ENCODE measurements around the gene VPS36.
A peak's percentile ranks its signal among the peaks of the same experiment; 100 is the strongest.
"Not testable (repeated sequence)": the region's sequence is repeated elsewhere in the genome, so short reads cannot be mapped to it uniquely, and the experiment has no call there.

VPS36 gene

GRCh38 chr13:52414963-52415362 lies 35.5 kb downstream of the VPS36 start:
- Histone ChIP-seq H2AFZ (ENCODE audit: low read depth, low read length) (no peak overlapping the region), H3K4me1 (ENCODE audit: insufficient read depth, low read length) (no peaks in the 10 kb centered on the region), H3K36me3 (ENCODE audit: insufficient read depth, low read length) (peaks cover 57% of the 10 kb centered on the region), H3K9me3 (ENCODE audit: low read length) (no peaks in the 10 kb centered on the region), H3K4me3 (ENCODE audit: low read length) (no peak overlapping the region), H3K27me3 (ENCODE audit: insufficient read depth, low read length) (no peaks in the 10 kb centered on the region)

- peaks cover 53% of the 10 kb centered on the region for H3K36me3 ChIP-seq (ENCODE audit: insufficient read depth, low read length)
Measured at GRCh38 chr13:52414051-52414450, 36.4 kb downstream of the VPS36 start.

GRCh38 chr13:52412128-52412527 lies 38.3 kb downstream of the VPS36 start:
- Histone ChIP-seq H3K36me3 (ENCODE audit: insufficient read depth, low read length) (peaks cover 45% of the 10 kb centered on the region), H2AFZ (ENCODE audit: low read depth, low read length) (no peak overlapping the region), H3K9me3 (ENCODE audit: low read length) (no peaks in the 10 kb centered on the region), H3K4me3 (ENCODE audit: low read length) (no peak overlapping the region), H3K4me1 (ENCODE audit: insufficient read depth, low read length) (no peaks in the 10 kb centered on the region), H3K27me3 (ENCODE audit: insufficient read depth, low read length) (no peaks in the 10 kb centered on the region)

More at GRCh38 chr13:52414051-52414450, 36.4 kb downstream of the VPS36 start:
- Histone ChIP-seq H3K4me3 (ENCODE audit: low read length) (no peak overlapping the region), H2AFZ (ENCODE audit: low read depth, low read length) (no peak overlapping the region), H3K27me3 (ENCODE audit: insufficient read depth, low read length) (no peaks in the 10 kb centered on the region), H3K9me3 (ENCODE audit: low read length) (no peaks in the 10 kb centered on the region), H3K4me1 (ENCODE audit: insufficient read depth, low read length) (no peaks in the 10 kb centered on the region)

DNA sequence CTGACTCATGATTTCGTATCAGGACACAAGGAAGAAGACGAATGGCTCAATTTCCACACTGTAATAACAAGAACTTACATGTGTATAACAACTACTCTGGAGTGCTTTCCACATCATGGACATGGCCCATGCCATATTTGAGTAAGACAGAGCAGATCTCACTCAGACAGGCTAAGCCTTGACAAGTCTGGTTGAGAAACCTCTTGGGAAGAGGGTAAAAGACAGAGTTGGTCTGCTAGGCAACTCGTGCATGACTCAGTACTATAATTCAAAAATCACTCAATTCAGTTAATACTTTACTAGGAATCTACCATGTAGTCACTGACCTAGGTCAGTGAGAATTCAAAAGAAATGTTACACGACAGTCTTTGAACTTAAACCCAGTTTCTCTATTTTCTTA lies 38.8 kb downstream of the VPS36 start:
- Histone ChIP-seq H3K9me3 (ENCODE audit: low read length) (no peaks in the 10 kb centered on the region), H3K36me3 (ENCODE audit: insufficient read depth, low read length) (peaks cover 40% of the 10 kb centered on the region), H3K27me3 (ENCODE audit: insufficient read depth, low read length) (no peaks in the 10 kb centered on the region), H3K4me3 (ENCODE audit: low read length) (no peak overlapping the region), H3K4me1 (ENCODE audit: insufficient read depth, low read length) (no peaks in the 10 kb centered on the region), H2AFZ (ENCODE audit: low read depth, low read length) (no peak overlapping the region)

- not testable (repeated sequence) for H2AFZ ChIP-seq (ENCODE audit: low read depth, low read length); H3K27me3 ChIP-seq (ENCODE audit: insufficient read depth, low read length); H3K9me3 ChIP-seq (ENCODE audit: low read length); H3K4me1 ChIP-seq (ENCODE audit: insufficient read depth, low read length); H3K4me3 ChIP-seq (ENCODE audit: low read length)
- H3K36me3 ChIP-seq (ENCODE audit: insufficient read depth, low read length): peaks cover 17% of the 10 kb centered on the region
Measured at GRCh38 chr13:52408071-52408658, 42.3 kb downstream of the VPS36 start.

- H3K9me3 ChIP-seq (ENCODE audit: low read length); H3K4me3 ChIP-seq (ENCODE audit: low read length); H3K4me1 ChIP-seq (ENCODE audit: insufficient read depth, low read length); H2AFZ ChIP-seq (ENCODE audit: low read depth, low read length); H3K27me3 ChIP-seq (ENCODE audit: insufficient read depth, low read length); H3K36me3 ChIP-seq (ENCODE audit: insufficient read depth, low read length): not testable (repeated sequence)
Measured at GRCh38 chr13:52407436-52407835, 43.0 kb downstream of the VPS36 start.

- H3K36me3 ChIP-seq (ENCODE audit: insufficient read depth, low read length): peaks cover 4% of the 10 kb centered on the region
- no peaks in the 10 kb centered on the region for H3K9me3 ChIP-seq (ENCODE audit: low read length)
- no peak overlapping the region for H2AFZ ChIP-seq (ENCODE audit: low read depth, low read length)
- H3K27me3 ChIP-seq (ENCODE audit: insufficient read depth, low read length): no peaks in the 10 kb centered on the region
- no peak overlapping the region for H3K4me3 ChIP-seq (ENCODE audit: low read length)
- H3K4me1 ChIP-seq (ENCODE audit: insufficient read depth, low read length): peaks cover 2% of the 10 kb centered on the region
Measured at GRCh38 chr13:52406629-52407028, 43.8 kb downstream of the VPS36 start.

DNA sequence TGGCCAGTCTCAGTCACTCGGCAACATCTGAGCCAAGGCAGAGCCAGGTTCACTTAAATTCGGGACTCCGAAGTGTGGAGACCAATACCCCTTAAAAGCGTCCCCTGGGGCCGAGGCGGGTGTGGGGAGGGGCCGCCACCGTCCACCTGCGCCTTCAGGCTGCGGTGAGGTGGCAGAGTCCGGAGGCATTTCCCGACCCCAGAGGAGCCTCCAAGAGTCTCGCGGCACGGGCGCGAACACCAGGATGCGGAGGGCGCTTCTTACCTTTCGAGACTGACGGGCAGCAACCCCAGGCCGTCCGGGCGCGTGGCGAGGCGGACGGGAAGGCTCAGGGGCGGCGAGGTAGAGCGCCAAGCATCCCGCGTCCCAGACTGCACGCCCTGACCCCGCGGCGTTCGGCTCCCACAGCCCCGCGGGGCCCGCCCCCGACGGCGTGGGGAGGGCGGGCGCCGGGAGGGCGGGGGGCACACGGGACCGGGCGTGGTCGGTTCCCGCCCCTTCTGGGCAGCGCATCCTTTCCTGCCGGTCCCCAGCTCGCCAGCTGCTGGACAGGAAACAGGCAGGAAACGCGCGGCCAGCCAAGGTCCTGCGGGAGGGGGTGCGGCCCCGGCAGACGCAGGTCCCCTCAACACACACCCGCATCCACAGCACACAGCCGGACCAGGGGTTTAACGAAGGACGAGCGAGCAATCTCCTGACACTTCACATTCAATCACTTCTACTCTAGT lies 44.5 kb downstream of the VPS36 start, which contains the start of gene THSD1:
Gene THSD1 (minus strand): TSS at position 406 of the 728 bp plus-strand sequence. CDS start 3,572 bp downstream, outside the sequence.
- Histone ChIP-seq H3K9me3 (ENCODE audit: low read length) (no peaks in the 10 kb centered on the region), H3K36me3 (ENCODE audit: insufficient read depth, low read length) (peaks cover 3% of the 10 kb centered on the region), H3K4me1 (ENCODE audit: insufficient read depth, low read length) (peaks cover 2% of the 10 kb centered on the region), H2AFZ (ENCODE audit: low read depth, low read length) (no peak within 1 kb of the TSS), H3K27me3 (ENCODE audit: insufficient read depth, low read length) (no peaks in the 10 kb centered on the region), H3K4me3 (ENCODE audit: low read length) (peak within 1 kb of the TSS; percentile 14)

DNA sequence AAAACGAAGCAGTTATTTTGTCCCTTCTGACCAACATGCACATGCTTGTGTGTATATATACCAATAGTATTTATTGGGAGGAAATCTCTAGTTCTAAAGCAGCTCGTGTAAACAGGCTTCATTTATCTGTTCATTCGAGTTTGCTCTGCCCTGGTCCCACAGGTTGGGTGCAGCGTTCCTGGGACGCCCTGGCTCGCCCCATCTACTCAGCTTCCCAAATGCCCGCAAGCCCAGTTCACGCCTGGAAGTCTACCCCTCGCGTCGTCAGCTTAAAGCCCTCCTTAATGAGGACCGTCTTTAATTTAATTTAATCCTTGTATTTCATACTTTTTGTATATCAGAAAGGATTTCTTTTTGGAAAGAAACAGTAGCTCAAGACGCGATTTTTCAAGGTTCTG lies 45.1 kb downstream of the VPS36 start:
- H3K36me3 ChIP-seq (ENCODE audit: insufficient read depth, low read length): no peaks in the 10 kb centered on the region
- H3K4me3 ChIP-seq (ENCODE audit: low read length): no peak overlapping the region
- no peaks in the 10 kb centered on the region for H3K27me3 ChIP-seq (ENCODE audit: insufficient read depth, low read length)
- H2AFZ ChIP-seq (ENCODE audit: low read depth, low read length): no peak overlapping the region
- H3K9me3 ChIP-seq (ENCODE audit: low read length): no peaks in the 10 kb centered on the region
- H3K4me1 ChIP-seq (ENCODE audit: insufficient read depth, low read length): peaks cover 2% of the 10 kb centered on the region

GRCh38 chr13:52399708-52400107 lies 50.7 kb downstream of the VPS36 start:
- H3K9me3 ChIP-seq (ENCODE audit: low read length): no peaks in the 10 kb centered on the region
- H3K36me3 ChIP-seq (ENCODE audit: insufficient read depth, low read length): no peaks in the 10 kb centered on the region
- H3K4me1 ChIP-seq (ENCODE audit: insufficient read depth, low read length): no peaks in the 10 kb centered on the region
- H3K4me3 ChIP-seq (ENCODE audit: low read length): no peak overlapping the region
- no peaks in the 10 kb centered on the region for H3K27me3 ChIP-seq (ENCODE audit: insufficient read depth, low read length)
- H2AFZ ChIP-seq (ENCODE audit: low read depth, low read length): no peak overlapping the region

DNA sequence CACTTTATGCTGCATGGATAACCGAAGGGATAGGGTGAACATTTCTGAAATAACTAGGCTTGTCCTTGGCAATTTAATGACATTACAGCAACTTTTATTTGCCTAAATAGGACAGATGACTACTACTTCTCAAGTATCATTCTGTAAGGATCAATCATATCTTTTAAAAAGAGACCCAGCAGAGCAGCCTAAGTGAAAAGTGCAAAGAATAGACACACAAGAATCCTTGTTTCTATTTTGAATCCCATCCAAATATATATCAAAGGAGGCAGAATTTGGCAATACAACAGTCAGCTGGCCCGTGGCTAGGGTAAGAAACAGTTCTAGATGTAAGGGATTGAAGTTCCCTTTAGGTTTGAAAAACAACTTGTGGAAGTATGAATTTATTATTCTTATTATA lies 51.4 kb downstream of the VPS36 start:
- Histone ChIP-seq H3K27me3 (ENCODE audit: insufficient read depth, low read length) (no peaks in the 10 kb centered on the region), H3K36me3 (ENCODE audit: insufficient read depth, low read length) (no peaks in the 10 kb centered on the region), H2AFZ (ENCODE audit: low read depth, low read length) (no peak overlapping the region), H3K9me3 (ENCODE audit: low read length) (no peaks in the 10 kb centered on the region), H3K4me3 (ENCODE audit: low read length) (no peak overlapping the region), H3K4me1 (ENCODE audit: insufficient read depth, low read length) (no peaks in the 10 kb centered on the region)

GRCh38 chr13:52395704-52396103 lies 54.7 kb downstream of the VPS36 start:
- no peak overlapping the region for H2AFZ ChIP-seq (ENCODE audit: low read depth, low read length)
- H3K27me3 ChIP-seq (ENCODE audit: insufficient read depth, low read length): no peaks in the 10 kb centered on the region
- no peak overlapping the region for H3K4me3 ChIP-seq (ENCODE audit: low read length)
- no peaks in the 10 kb centered on the region for H3K36me3 ChIP-seq (ENCODE audit: insufficient read depth, low read length)
- H3K4me1 ChIP-seq (ENCODE audit: insufficient read depth, low read length): no peaks in the 10 kb centered on the region
- H3K9me3 ChIP-seq (ENCODE audit: low read length): no peaks in the 10 kb centered on the region

- Histone ChIP-seq H2AFZ (ENCODE audit: low read depth, low read length) (no peak overlapping the region), H3K4me3 (ENCODE audit: low read length) (no peak overlapping the region), H3K36me3 (ENCODE audit: insufficient read depth, low read length) (no peaks in the 10 kb centered on the region), H3K4me1 (ENCODE audit: insufficient read depth, low read length) (no peaks in the 10 kb centered on the region), H3K27me3 (ENCODE audit: insufficient read depth, low read length) (no peaks in the 10 kb centered on the region), H3K9me3 (ENCODE audit: low read length) (no peaks in the 10 kb centered on the region)
Measured at GRCh38 chr13:52394586-52394985, 55.8 kb downstream of the VPS36 start.
